Stimulated activated naive CD4-positive, alpha-beta T cell treated with Interleukin-2 at 50 U/mL for 16 hours (primary cell): ENCODE measurements around the gene TMEM45A.

Source experiments
- DNase-seq: peaks from one replicate; lab custom pipeline; 2025; lab: John Stamatoyannopoulos, UW

The TMEM45A gene

DNA sequence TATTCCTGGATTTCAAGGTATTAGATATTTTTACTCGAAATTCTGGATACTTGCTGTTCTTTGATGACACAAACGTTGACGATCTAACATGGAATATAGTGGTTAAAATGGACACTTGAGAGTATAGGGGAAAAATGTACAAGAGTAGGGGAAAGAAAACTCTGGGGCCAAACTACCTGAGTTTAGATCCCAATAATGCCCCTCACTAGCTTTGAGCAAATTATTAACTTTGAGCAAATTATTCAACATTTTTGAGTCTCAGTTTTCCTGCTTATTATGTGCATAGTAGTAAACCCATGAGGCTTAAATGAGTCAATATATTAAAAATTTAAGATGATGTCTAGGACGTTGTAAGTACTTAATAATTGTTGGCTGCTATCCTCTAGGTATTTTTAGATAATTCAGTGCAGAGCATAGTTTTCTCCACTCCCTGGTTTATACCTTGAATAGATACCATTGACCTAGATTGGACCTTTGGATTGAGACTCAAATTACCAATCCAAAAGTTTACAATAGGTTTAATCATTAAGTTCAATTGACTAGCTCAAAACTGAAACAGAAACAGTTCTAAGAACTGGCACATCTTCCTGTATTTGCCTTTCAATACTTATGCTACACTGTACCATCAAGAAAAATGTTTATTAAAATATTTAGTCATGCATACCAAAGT, 121.4 kb downstream of the TMEM45A start:
- DNase-seq: no peak

DNA sequence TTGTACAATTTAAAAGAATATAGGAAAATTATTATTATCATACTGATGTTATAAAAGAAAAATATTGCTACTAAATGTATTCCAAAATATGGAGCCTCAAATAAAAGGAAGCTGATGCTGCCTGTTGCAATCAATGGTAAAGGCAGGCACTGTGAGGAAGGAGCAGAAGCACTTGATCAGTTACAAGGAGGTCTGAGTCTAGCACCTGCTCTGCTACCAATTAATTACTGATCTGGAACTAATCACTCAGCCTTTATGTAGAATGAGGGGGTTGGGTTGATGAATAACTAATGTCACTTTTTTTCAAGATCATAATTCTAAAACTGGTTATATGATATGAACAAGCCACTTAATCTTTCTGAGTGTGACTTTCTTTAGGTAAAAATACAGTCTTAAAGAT, 122.5 kb downstream of the TMEM45A start:
- no peak for DNase-seq

DNA sequence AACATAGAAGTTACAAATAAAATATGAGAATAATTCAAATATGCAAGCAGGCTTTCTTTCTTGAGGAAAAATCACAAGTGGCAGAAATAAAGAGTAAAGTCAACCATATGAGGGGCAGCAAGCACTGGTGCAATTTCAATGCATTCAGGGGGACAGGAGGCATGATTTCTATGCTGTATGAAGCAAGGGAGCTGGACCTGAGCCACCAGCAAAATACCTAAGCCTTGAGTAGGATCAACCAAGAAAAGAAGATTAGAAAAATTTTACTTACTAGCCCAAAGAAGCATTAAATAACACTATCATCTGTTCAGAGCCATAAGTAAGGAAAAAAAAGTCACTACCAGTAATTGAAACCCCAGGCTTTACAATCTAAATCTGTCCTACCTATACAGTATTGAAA, 123.3 kb downstream of the TMEM45A start:
- DNase-seq: no peak

DNA sequence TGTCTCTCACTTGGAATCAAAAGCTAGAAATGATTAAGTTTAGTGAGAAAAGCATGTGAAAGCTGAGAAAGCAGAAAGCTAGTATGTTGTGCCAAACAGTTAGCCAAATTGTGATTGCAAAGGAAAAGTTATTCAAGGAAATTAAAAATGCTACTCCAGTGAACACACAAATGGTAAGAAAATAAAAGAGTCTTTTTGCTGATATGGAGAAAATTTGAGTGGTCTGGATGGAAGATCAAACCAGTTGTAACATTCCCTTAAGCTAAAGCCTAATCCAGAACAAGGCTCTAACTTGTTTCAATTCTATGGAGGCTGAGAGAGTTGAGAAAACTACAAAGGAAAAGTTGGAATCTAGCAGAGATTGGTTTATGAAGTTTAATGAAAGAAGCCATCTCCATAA, 128.8 kb downstream of the TMEM45A start:
- no peak for DNase-seq
